Lower leg skin (tissue), 3 donors: Measurements from ENCODE around the gene GPR39.

Experiments
- POLR2A ChIP-seq, 2 donors: fragments of 450-650 bp; IDR thresholded peaks; one replicate each; pipeline ENCODE4 v1.6.1; 2016 to 2017; ENCODE audit warnings: antibody characterized with exemption in 2 of 2, mild to moderate bottlenecking in 1 of 2, moderate library complexity in 1 of 2
- TF ChIP-seq, protein P1 (sequence below), 3 donors: fragments of 450-650 bp; IDR thresholded peaks; one replicate each; pipeline ENCODE4 v1.5.1; 2016; ENCODE audit warnings: antibody characterized with exemption in 3 of 3, mild to moderate bottlenecking in 3 of 3, moderate library complexity in 2 of 3

DNA sequence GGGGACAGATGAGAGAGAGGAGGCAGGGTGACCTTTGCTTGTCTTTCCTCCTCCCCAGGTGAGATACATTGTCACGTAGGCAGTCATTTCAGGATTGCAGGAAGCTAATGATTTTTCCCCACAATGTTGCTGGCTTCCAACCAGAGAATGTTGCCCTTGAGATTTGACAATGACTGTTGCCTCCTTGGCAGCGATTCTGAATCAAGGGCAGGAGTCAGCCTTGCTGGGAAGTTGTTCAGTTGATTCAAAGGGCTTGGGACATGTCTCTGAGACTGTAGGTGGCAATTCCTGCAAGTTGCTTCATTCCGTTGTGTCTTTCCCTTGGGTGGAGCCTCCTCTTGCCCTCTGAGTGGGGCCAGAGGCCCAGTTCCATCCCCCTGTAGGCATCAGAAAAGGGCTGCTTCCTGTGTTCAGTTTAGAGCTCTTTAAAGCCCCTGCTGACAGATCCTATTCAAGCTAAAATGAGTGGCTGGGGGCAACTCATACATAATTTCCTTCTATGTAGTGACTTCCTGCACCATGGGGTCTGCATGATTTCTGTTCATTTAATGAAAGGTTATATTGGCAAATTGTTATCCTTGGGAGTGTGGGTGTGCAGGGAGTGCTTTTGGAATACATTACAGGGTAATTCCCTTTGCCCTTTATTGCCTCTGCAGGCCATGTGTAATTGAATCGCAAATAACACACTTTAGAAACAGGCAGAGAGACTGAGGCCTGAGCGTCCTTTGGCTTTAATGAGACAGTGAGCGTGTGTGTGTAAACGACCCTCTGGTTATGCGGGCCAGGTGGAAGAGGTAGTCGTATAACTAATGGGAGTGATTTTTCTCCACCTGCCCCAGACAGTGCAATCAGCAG, 52.4 kb downstream of the GPR39 start:
- TF ChIP-seq, protein P1, sequence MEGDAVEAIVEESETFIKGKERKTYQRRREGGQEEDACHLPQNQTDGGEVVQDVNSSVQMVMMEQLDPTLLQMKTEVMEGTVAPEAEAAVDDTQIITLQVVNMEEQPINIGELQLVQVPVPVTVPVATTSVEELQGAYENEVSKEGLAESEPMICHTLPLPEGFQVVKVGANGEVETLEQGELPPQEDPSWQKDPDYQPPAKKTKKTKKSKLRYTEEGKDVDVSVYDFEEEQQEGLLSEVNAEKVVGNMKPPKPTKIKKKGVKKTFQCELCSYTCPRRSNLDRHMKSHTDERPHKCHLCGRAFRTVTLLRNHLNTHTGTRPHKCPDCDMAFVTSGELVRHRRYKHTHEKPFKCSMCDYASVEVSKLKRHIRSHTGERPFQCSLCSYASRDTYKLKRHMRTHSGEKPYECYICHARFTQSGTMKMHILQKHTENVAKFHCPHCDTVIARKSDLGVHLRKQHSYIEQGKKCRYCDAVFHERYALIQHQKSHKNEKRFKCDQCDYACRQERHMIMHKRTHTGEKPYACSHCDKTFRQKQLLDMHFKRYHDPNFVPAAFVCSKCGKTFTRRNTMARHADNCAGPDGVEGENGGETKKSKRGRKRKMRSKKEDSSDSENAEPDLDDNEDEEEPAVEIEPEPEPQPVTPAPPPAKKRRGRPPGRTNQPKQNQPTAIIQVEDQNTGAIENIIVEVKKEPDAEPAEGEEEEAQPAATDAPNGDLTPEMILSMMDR (IDR thresholded peaks at IDR 0.05), result no peak
- TF ChIP-seq POLR2A (IDR thresholded peaks at IDR 0.05), result no peak
